ENCODE measurements around the gene NKX2-3.

Gene NKX2-3

GRCh38 chr10:99539120-99539519 lies 6.4 kb downstream of the NKX2-3 start:
- no peak for DNase-seq (ENCODE audit: low spot score)

GRCh38 chr10:99539820-99540219 lies 7.1 kb downstream of the NKX2-3 start:
- DNase-seq (ENCODE audit: low spot score), result no peak

- no peak for DNase-seq (ENCODE audit: low spot score)
Measured at GRCh38 chr10:99540306-99540656, 7.5 kb downstream of the NKX2-3 start.

- no peak for DNase-seq (ENCODE audit: low spot score)
Measured at GRCh38 chr10:99540657-99541531, 8.2 kb downstream of the NKX2-3 start.

DNA sequence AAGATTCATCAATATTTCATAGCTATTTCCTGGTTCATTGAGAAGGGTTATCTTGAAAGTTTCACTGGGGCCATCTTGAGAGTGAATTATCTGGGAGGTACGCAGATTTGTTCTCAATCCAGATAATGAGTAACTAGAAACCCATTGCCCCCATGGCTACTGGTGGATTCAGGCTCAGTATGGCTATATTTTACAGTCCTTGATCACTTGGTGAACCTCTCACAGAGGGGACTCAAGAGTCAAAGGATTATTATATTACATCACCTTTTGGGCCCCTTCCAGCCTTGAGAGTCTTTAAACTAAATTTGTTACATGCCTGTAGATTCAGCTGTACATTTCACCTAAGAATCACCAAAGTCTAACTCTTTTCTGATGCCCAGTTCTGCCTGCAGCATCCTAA lies 11.6 kb downstream of the NKX2-3 start:
- DNase-seq (ENCODE audit: low spot score), result no peak

DNA sequence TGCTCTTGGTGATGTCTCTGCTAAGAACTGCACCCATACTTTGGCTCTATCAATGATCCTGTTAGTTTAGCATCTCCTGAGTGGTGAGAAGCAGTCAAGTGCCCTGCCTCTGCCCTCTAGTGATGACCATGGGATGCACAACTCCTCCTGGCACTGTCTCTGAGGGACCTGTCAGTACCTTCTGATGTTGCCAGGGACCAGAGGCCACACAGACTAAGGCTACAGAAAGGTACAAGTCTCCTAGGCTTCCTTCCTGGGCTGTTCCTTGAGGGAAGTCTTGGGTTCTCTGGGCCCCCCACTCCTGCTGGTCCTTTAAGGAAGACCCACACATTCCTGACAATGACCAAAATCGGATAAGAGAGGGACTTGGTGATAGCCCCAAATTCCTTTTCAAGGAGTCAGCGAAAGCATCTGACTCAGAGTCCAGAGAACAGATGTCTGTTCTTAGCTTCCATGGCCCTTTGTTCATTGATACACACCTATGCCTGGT lies 15.3 kb downstream of the NKX2-3 start:
- no peak for DNase-seq (ENCODE audit: low spot score)

GRCh38 chr10:99551158-99551557 lies 18.4 kb downstream of the NKX2-3 start:
- no peak for DNase-seq (ENCODE audit: low spot score)

- DNase-seq (ENCODE audit: low spot score), result no peak
Measured at GRCh38 chr10:99551616-99552015, 18.9 kb downstream of the NKX2-3 start.

DNA sequence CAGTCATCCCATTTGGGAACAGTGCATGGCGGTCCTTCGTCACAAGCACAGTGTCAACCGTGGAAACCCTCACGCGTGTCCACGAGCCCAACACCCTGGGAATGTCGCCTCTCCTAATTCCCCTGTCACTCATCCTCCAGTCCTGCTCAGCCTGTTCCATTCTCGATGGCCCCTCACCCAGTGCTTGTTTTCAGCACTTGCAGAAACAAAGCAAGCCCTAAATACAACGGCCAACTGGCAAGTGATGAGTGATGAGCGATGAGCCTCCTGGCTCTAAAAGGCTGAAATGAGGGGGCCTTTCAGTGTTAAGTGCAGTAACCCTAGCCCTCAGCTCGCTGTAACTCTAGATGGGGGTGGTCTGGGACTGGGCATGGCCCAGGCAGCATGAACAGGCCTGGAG lies 22.6 kb downstream of the NKX2-3 start:
- no peak for DNase-seq (ENCODE audit: low spot score)

DNA sequence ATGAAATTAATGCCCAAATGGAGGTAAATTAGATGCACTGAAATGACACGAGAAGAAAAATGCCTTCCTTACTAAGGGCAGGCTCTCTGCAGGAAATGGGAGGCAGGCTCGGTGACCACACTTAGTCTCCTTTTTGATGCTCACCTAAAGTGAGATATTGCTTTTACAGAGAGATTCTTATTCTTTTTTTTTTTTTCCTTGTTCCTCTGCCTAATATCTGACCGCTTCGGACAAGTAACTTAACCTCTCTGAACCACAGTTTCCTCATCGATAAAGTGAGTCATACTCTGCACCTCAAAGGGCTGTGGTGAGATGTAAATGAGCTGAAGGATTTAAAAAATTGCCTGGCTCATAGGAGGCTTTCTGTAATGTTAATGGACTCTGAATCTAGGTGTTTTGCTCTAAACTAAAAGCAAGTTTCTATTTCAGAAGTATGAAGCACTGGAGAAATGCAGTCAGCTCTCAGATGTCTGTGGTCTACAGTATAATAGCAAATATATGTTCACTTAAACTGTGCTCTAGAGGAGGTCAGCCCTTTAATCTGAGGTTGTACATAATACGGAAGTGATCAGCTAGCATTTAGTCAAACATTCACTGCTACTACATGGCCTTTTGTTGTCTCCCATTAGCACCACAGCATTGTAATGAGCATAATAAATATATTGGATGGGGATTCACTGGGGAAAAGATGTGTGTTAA lies 23.2 kb downstream of the NKX2-3 start:
- no peak for DNase-seq (ENCODE audit: low spot score)

- no peak for DNase-seq (ENCODE audit: low spot score)
Measured at GRCh38 chr10:99557044-99557443, 24.3 kb downstream of the NKX2-3 start.

DNA sequence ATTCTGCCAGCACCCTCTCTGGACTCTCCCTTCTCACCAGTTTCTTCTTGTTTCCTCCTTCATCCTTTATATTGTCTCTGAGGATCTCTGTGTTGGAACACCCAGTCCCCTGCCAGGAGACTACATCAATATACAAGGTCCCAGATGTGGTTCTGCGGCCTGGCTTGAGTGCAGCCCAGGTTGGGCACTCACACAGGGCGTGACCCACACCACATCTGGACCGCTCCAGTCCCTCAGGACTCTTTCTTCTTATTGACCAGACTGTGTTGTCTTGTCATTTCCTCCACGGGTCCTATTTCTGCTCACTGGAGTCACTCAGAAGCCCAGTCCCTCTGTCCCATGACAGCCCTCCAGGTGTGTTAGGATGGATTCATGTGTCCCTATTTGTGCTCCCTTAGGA lies 26.0 kb downstream of the NKX2-3 start:
- no peak for DNase-seq (ENCODE audit: low spot score)

GRCh38 chr10:99560277-99561126 lies 27.8 kb downstream of the NKX2-3 start:
- DNase-seq (ENCODE audit: low spot score), result no peak

- no peak for DNase-seq (ENCODE audit: low spot score)
Measured at GRCh38 chr10:99562631-99563030, 29.9 kb downstream of the NKX2-3 start.

GRCh38 chr10:99564361-99564760 lies 31.6 kb downstream of the NKX2-3 start:
- no peak for DNase-seq (ENCODE audit: low spot score)

- DNase-seq (ENCODE audit: low spot score), result no peak
Measured at GRCh38 chr10:99565166-99565565, 32.4 kb downstream of the NKX2-3 start.

DNA sequence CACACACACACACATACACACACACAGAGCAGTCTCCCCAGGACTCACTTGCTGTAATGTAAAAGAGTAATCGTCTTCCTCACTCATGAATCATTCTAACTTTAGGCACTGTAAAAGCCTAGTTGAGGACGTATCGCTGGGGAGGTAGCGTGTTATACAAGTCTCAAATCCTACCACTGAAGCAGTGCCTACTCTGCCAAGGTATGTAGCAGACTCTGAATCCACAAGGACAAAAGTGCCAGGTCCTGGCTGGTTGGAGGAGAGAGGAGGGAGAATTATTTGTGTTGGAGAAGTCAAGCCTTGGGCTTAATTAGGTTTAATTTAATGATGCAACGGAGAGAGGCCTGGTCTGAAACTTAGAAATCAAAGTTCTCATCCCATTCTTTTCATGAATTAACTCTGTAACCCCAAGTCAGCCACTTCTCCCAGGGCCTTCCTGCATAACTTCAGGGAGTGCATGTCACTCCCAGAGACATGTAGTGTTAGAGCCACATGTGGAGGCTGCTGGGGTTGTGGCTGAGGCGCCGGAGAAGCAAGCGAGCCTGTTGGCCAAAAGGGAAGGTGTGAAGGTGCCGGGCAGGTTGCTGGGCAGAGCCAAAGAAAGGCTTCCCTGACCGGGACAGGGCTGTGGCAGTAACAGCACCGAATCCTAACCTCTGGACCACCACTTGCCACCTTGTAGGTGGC lies 36.7 kb downstream of the NKX2-3 start:
- no peak for DNase-seq (ENCODE audit: low spot score)

DNA sequence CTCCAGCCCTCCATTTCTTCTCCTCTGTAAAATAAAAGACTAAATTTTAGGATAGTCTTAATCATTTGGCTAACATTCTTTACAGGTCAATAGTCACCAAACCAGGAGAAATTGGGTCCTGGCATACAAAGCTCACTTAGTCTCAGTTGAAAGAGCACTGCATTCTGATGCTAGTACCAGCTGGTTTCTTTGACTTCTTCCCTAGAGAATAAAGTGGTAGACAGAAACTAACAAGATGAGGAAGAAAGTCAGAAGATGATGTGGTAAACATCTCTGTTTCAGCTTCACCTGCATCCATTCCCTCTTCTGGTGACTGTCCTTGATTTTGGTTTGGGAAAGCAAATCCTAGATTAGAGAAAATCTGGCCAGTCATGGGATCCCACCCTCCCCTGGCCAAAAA lies 37.2 kb downstream of the NKX2-3 start:
- DNase-seq (ENCODE audit: low spot score), result no peak

GRCh38 chr10:99571816-99572215 lies 39.1 kb downstream of the NKX2-3 start:
- no peak for DNase-seq (ENCODE audit: low spot score)

DNA sequence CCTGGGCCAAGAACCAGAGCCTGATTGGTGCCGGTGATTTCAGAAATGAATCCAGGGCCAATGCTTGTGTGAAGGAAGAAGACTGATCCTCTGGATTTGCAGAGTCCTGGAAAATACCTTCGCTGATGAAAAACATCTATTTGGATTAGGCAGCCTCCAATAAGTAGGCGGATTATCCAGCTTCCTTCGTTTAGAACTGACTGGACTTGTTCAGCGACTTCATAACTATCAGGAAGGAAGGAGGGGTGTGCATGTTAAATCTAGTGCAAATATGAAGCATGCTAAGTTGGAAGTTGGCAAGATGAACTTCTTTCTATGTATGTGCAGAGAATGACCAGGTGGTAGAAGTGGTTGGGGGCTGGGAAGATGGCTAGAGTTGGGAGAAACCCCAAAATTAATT lies 41.0 kb downstream of the NKX2-3 start:
- DNase-seq (ENCODE audit: low spot score), result no peak

GRCh38 chr10:99579971-99580370 lies 47.2 kb downstream of the NKX2-3 start:
- DNase-seq (ENCODE audit: low spot score), result no peak

GRCh38 chr10:99582255-99582770 lies 49.6 kb downstream of the NKX2-3 start:
- DNase-seq (ENCODE audit: low spot score), result no peak
